HG03095 (cell line): ENCODE measurements around the gene ABHD12B.

Source experiments
- ATAC-seq: cut with Tn5 transposase; IDR thresholded peaks from one replicate; pipeline ENCODE4 v1.9.1; 2021; ENCODE audit warnings: moderate library complexity; ENCODE audit not compliant: unreplicated experiment

ABHD12B gene

DNA sequence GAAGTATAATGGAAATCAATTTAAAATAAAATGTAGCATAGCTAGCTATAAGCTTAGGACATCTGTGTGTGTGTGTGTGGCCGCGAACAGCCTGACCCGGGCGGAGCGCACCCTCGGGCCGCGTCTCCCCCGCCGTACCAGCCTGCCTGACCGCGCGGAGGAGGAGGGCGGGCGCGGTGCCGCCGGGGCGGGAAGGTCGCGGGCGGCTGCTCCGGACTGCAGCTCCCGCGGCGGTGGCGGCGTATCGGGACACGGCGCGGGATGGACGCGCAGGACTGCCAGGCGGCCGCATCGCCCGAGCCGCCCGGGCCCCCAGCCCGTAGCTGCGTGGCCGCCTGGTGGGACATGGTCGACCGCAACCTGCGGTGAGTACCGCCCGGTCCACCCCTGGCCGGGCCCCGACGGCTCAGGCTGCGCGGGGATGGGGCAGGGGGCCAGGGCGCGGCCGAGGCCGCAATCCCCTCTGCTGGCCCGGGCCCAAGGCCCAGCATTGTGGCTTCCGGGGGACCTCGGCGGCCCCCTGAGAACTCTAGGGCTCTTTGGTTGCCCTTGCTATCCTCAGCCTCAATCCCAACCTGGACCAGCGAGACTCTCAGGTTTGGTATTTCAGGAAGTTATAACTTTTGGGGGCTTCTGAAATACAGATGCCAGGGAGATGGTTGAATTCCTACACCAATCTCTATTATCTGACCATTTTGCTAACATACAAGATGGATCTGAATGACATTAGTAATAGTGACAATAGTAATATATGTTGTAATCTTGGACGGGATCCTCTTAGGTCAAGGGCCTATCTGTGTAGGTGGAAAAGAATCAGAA lies at the start of gene ABHD12B:
TSS of gene ABHD12B (plus strand) at position 140 of the 819 bp plus-strand sequence. CDS start at position 262, 122 bp downstream.
- no peak for ATAC-seq

- peak; percentile 24 for ATAC-seq
Measured at GRCh38 chr14:50822501-50823042, 49.3 kb upstream of the ABHD12B start.

GRCh38 chr14:50823051-50823761 lies 48.6 kb upstream of the ABHD12B start:
- ATAC-seq, result peak; percentile 17

DNA sequence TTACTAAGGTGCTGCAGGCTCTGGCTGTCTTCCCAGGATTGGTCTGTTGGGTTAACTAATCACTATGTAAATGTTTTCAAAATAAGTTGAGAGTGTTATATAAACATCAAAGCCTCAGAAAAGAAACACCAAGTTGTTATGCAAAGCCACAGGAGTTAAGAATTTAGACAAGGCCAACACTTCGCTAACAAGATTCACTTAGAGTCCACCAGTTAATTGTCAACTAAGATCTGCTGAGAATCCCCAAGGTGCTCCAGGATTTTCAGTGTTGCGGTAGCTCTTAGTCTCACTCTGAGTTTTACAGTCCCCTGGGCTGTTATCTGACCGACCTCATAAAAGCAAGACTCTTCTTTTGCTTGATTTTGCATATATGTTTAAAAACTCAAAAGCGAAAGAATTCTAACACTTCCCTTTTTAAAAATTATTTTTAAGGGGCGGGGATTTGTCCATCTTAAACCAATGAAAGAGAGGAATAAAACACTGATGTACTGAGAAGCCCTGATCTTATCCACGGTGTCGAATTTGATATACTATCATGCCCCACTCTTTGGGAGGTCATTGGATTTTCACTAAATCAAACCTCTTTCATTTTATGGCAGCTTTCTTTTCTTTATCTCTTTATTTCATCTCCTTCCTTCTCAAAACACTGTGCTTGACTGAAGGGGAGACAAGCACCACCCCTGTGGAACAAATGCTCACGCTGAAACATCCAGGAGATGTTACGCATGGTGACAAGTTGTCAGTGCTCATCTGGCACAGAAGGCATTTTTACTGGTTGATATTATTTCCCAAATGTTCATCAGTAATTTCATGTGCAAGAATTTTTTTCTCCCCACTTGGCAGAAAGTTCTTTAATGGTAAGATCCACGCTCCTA lies 47.9 kb upstream of the ABHD12B start:
- ATAC-seq, result peak; percentile 55

GRCh38 chr14:50825307-50825706 lies 46.5 kb upstream of the ABHD12B start:
- no peak for ATAC-seq

DNA sequence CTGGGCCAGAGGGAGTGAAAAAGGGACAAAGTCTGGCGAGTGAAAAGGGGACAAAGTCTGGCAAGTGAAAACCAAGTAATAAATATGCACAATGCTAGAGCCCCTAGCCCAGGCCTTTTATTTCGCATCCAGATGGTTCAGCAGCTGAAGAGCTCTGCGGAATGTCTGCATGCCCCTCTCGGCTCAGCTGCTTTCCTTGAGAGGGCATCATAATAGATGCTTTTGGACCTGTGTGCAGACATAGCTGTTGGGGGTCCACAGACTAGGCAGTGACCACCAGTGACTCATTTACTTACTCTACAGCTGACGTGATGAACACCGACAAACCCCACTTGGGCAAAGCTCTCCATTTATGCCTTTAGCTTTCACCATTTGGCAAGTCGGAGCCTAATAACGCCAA lies 45.2 kb upstream of the ABHD12B start:
- ATAC-seq, result no peak

- ATAC-seq, result no peak
Measured at GRCh38 chr14:50828721-50829488, 42.9 kb upstream of the ABHD12B start.

DNA sequence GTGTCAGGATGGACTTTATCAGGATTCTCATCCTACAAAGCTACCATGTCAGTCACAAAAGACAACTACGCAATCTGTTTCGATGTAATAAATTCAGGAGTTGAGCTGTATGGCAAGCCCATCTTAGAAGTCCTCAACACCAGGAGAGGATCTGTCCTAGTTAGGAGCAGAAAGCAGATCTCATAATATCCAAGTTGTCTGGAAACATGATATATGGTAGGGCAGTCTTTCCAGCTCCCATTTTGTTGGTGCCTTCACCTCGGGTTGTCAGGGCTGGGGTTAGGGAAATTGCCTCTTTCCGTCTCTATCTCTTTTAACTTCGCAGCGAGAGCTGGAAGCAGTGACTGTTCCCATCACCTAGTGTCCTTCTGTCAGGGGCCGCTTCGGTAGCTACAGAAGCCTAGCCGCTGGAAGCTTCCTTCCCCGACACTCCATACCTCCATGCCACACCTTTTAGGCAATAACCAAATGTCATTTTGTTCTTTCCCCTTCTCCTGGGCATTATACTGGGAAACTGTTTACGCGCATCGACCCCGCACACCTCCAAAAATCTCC lies 42.3 kb upstream of the ABHD12B start:
- ATAC-seq, result no peak

DNA sequence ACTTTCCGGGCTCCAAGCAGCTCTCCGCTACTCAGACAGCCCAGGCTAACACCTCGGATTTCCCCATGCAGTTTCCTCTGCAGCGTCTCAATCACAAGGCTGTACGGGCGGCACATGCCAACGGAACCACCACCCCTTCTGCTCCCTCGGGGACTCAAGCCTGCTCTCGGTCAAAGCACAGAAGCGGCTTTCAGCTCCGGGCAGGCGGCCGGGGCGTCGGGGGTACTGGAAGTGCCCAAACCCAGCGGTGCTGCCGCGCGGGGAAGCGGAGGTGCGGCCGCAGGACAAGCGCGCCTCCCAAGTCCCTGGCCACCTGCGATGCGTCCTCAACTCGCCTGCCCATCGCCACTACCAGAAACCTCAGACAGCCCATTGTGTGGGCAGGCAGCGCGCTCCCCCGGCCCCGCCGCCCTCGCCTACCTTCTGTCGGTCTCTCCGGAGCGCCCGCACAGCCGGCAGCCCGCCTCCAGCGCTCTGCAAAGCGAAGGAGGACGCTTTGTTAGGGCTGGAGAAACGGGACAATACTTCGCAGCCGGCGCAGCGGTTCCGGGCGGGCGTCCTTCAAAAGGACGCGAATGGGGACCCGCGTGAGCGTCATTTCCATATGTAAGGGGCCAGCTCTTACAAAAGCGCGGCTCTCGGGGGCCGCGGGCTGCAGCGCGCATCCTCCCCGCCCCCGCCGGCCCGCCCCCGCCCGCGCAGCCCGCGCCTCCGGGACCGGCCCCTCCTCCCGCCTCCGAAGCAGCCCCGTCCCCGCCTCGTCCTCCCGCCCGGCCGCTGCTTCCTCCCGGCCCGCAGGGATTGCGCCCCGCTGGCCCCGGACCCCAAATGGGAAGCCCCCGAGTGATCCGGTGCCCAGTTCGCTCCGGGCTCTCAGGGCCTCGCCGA lies 41.6 kb upstream of the ABHD12B start:
- peak; percentile 41 for ATAC-seq

DNA sequence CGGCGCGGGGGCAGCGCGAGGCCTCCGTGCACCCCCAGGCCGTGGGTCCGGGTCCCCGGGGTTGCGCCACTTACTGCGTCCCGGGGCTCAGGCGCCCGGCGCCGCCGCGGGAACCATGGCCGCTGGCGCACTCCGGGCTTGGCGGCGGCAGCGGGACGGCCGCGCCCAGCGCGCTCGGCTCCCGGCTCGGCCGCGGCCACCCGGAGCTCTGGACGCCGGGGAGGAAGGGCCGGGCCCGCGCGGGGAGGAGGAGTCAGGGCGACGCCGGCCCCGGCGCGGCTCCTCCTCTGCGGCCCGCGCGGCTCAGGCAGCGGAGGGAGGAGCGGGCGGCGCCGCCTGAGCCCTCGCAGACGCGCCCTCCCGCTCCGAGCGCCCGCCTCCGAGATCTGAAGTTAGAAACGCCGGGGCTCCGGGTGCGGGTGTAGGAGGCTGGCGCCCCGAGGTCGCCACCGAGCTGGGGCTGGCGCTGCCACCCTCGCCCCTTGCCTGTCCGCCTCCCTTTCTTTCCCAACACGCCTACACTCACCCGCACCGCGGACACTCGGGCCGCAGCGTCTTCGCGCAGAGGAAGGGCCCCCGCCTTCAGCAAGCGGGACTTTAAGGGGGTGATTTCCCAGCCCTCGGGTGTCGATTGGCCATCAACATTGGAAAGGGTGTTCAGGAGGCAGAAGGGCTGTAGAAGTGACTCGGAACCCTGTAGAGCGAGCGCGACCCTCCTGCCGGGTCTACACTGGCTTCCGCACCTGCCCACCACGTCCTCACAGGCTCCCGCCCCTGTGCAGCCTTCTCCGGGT lies 40.7 kb upstream of the ABHD12B start, which contains the start of gene NIN:
TSS of gene NIN (minus strand) at position 231 of the 794 bp plus-strand sequence. CDS start 9,106 bp downstream, outside the sequence.
- ATAC-seq, result peak; percentile 71

- no peak for ATAC-seq
Measured at GRCh38 chr14:50831726-50832168, 40.1 kb upstream of the ABHD12B start.

- no peak for ATAC-seq
Measured at GRCh38 chr14:50832935-50833630, 38.8 kb upstream of the ABHD12B start.

GRCh38 chr14:50834802-50835276 lies 37.0 kb upstream of the ABHD12B start:
- no peak for ATAC-seq

DNA sequence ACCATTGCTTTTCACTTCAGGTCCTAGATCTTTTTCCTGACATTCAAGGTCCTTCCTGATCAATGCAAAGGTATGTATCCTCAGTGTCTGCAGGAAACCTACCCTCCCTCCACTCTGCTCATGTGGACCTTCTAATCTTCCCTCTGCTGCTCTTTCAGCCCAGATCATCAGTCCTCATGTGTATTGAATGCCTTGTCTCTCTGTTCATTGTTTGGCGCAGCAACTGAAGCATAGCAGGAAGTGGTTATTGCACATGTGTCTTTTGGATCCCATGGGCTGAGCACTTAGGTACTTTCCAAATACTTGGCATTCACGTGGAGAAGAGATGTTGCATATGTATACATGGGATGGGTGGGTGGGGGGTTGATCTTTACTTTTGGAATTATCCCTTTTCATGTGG lies 36.6 kb upstream of the ABHD12B start:
- ATAC-seq, result no peak

- no peak for ATAC-seq
Measured at GRCh38 chr14:50836515-50836914, 35.3 kb upstream of the ABHD12B start.

DNA sequence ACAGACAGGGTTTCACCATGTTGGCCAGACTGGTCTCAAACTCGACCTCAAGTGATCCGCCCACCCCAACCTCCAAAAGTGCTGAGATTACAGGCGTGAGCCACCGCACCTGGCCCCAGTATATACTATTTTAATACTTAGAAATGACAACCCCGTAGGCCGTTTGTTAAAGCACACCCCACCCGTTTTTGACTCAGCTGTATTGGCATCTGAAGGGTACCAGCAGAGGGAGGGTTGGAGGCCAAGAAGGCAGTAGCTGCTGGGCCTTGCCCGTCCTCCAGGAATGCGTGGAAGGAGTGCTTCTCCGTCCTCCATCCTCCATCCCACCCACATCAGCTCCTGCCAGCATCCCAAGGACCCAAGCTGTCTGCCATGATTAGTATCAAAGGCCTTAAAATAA lies 34.6 kb upstream of the ABHD12B start:
- no peak for ATAC-seq

- ATAC-seq, result no peak
Measured at GRCh38 chr14:50837850-50838470, 33.9 kb upstream of the ABHD12B start.
